DMS53 treated with DMSO at 0.1 percent for 48 hours (cell line): ENCODE data around the gene HSPD1.
"Not testable (repeated sequence)": the region's sequence is repeated elsewhere in the genome, so short reads cannot be mapped to it uniquely, and the experiment has no call there.

Experiments
- DNase-seq: peaks from one replicate; lab custom pipeline; 2025; ENCODE audit not compliant: unreplicated experiment; lab: John Stamatoyannopoulos, UW

HSPD1 gene

DNA sequence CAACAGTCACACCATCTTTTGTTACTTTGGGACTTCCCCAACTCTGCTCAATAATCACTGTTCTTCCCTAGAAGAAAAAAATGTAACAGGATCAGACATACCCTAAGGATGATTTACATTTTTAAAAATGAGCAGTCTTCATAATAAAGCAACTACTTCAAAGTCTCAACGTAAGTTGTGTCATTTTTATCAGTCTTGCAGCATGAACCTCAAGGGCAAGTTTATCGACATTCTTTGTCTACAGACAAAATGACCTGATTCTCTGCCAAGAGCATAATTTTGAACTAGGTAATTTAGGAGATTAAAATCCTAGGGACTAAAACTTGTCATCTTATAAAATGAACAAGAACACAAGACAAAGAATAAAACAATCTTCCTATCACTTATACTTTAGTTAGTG lies 2.3 kb downstream of the HSPD1 start:
- no peak for DNase-seq

DNA sequence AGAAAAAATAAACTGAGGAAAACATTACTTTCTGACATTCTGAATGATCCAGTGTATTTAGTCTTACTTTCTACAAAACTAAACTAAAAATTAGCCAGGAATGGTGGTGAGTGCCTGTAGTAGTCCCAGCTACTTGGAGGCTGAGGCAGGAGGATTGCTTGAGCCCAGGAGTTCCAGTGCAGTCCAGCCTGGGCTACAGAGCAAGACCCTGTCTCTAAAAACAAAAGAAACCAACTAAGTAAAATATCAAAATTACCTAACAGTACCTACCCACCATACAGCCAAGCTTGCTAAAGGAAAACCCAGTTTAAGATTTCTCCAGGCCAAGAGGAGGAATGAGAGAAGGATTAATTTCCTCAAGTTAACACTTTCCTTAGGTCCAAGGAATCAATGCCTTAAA lies 2.9 kb downstream of the HSPD1 start:
- no peak for DNase-seq

DNA sequence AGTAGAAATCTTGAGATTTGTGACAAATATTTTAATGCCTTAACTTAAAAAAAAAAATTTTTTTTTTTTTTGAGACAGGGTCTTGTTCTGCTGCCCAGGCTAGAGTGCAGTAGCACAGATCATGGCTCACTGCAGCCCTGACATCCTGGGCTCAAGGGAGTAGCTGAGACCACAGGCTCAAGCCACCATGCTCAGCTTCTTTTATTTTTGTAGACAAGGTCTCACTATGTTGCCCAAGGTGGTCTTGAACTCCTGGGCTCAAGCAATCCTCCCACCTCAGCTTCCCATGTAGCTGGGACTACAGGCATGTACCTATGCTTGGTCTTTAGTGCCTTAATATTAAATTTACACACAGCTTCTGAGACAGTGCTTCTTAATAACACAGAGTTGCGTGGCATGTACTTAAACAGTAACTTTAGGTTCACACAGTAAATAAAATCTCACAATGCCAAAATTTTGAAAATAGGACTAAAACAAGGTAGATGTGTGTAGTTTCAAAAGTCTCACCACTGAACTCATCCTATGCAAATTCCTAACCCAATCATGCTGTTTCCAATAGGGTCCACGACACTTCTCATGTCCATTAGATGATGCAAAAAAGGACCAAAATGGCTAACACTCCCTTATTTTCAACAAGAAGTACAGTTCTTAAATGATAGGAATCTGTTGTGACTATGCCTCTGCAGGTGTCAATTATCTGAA lies 4.1 kb downstream of the HSPD1 start:
- no peak for DNase-seq

DNA sequence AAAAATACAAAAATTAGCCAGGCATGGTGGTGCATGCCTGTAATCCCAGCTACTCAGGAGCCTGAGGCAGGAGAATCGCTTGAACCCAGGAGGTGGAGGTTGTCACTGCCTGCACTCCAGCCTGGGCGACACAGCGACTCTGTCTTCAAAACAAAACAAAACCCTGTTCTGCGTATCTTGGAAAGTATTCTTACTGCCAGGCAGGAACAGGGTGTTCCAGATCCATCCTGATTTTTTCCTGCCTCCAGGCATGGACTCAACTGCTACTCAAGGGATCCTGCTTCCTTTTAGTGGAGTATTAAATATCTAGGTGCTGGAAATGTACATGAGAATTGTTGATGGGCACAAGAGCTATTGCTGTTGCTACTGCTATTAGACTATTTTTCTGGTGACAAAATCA lies 12.3 kb downstream of the HSPD1 start:
- DNase-seq = no peak

- no peak for DNase-seq
These were observed 13.5 kb downstream of the HSPD1 start for GRCh38 chr2:197486175-197486574.

DNA sequence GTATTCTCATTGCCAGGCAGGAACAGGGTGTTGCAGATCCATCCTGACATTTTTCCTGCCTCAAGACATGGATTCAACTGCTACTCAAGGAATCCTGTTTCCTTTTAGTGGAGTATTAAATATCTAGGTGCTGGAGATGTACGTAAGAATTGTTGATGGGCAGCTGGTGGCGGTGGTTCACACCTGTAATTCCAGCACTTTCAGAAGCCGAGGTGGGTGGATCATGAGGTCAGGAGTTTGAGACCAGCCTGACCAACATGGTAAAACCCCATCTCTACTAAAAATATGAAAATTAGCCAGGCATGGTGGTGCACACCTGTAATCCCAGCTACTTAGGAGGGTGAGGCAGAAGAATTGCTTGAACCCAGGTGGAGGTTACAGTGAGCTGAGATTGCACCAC lies 15.4 kb downstream of the HSPD1 start:
- not testable (repeated sequence) for DNase-seq

DNA sequence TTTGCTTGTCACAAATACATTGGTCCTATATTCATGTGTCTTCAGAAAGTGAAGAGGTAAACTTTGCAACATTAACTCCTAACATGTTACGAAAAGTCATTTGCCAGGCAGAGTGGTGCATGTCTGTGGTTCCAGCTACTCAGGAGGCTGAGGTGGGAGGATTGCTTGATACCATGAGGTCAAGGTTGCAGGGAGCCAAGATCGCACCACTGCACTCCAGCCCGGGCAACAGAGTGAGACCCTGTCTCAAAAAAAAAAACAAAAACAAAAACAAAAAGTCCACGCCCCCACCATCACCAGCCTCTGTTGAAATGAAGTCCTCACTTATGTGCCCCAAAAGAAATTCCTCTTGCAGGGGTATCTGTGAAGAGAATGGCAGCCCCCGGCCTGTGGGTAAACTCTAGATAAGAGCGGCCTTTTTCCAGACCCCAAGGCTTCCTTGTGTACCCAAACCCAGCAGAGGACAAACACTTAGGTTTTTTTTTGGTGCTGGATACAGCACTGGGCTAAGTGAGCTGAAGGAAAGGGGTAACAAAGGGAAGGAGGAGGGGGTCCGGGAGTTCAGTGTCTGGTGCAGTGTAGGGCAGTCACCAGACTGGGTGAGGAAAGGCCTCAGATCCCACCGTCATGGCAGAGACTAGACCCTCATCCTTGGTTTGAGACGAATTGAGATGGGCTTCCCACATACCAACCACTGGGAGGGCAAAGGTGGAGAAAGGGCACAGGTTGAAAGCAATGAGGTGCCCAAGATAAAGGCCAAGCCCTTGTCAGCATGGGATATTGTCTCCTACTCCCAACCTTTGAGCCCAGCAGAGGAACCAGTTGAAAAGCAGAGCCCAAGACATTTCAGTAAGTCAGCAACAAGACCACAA lies 19.2 kb downstream of the HSPD1 start:
- no peak for DNase-seq

- no peak for DNase-seq
These were observed 21.8 kb downstream of the HSPD1 start for GRCh38 chr2:197477797-197478196.

DNA sequence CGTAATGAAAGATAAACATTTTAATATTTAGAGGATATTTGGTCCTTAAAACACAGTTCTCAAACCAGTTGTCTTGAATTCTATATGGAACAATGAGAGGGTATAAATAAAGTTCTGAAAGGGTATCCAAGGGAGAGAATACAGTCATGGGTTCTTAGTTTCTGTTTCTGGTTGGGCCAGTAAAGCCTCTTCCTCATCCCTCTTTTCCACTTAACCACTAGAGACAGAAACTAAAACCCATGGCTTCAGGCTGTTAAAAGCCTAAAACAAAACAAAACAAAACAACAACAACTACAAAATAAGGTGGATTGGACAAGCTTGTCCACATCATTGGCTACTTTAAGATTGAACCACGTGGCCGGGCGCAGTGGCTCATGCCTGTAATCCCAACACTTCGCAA lies 27.5 kb downstream of the HSPD1 start:
- no peak for DNase-seq

DNA sequence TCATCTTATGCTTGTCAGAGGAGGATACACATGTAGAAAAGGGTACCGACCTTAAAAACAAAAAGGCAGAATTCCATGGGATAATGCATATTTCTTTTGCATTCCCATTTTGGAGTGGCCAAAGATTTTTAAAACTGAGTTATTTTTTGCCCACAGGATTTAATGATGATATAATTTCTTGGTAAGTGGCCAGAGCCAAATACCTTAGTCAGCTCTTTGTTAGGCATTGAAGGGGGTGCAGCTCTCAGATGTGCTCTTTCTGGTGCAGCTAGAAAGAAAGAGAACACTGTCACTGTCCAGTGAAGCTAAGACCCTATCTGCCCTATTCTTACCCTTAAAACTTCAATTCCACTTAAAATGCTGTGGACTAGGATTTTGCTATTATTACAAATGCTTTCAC lies 35.5 kb downstream of the HSPD1 start:
- DNase-seq = no peak

DNA sequence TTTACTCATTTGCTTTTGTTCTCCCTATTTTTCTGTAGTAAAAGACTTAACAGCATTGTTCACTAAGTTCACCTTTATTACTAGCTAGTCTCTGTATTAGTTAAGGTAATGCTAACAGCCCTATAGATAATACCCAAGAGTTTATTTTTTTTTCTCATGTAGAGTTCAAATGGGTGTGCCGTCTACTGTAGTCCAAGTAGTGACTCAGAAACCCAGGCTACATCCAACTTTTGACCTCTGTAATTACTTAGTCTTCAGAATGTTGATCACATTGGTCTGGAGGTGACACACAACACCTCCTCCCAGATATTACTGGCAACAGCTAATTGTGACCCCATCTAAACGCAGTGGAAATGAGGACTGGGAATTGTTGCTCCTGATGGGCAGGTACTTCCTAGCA lies 38.6 kb downstream of the HSPD1 start:
- DNase-seq = no peak

DNA sequence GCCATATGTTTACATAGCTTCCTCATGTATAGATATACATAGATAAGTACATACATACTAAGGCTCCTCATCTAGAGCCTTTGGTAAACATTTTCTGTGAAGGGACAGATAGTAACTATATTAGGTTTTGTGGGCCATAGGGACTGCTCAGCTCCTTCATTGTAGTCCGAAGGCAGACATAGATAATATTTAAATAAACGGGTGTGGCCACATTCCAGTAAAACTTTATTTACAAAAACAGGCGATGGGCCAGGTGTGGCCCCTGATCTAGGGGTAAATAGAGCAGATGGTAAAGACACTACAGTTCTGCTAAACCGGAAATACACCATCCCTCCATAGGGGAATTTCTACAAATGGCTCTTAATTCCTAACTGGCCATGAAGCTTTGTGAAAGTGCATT lies 39.0 kb downstream of the HSPD1 start:
- no peak for DNase-seq

GRCh38 chr2:197455428-197455827 lies 44.2 kb downstream of the HSPD1 start:
- no peak for DNase-seq

DNA sequence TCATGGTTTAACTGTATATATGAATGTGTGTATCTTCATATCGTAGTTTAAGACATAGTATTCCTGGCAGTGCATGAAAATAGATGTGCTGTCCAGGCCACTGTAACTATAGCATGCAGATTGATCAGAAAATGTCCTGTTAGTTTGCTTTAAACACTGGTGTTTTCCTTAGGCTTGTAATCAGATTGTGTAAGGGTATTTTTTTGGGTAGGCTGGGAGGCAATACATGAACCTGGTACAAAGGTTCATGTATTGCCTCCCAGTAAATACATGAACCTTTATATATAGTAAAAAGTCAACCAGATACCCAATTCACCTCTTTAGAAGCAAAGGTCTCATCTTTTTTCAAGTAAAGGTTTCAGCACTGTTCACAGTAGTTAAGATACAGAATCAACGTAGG lies 44.7 kb downstream of the HSPD1 start:
- DNase-seq = no peak

DNA sequence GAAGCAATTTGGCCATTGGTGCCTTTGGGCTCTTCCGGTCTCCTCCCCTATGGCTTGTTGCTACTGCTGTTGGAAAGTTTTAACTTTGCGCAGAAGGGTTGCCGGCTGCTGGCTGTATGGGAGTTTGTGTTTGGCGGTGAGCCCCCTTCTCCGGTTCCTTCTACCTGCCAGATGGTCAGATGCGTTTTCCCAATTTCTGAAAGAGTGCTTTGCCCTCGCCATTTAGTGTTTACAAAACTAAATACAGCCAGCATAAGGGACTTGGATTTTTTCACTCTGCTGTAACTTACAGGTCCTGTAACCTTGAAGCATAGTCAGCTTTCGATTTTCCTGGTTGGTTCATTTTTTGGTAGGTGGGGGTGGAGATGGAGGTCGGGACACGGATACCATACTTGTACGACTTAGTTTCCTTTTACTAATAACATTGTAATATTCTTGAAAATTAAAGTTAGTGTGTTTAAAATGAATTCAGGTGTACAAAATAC lies 45.7 kb downstream of the HSPD1 start:
- DNase-seq = no peak

DNA sequence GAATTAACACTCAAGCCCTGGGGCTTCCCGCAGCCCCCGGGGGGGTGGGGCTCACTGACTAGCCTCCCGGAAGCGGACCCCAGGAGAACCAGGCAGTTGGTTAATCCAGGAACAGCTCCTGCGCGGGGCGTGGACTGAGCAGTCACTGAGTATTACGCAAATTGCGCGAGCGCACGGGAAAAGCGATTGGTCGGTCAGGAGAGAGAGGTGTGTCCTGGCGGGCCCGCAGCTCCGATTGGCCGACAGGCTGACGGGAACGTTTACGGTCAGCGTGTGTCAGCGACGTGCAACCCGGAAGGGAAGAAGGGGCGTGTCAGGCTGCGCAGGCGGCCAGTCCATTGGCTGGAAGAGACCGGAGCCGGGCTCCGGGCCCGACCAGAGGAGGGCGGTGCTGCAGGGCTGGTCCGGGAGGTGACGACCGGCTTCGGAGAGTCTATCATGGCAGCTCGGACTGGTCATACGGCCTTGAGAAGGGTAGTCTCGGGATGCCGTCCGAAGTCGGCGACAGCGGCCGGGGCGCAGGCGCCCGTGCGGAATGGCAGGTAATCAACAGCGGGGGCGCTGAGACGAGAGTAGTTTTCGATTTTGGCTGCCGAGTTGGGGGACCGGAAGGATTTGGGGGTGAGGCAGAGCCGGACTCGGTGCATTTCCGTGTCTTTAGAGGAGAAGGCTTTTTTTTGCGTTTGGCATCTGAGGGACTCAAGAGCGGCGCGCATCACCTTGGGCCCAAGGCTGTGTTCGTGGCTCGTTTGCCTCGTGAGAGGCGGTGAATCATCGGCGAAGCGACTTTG lies 46.3 kb downstream of the HSPD1 start, which contains the start of gene COQ10B:
Gene COQ10B, plus strand, starts transcription at position 430 of the 791 bp plus-strand sequence. Its CDS starts 9 bp downstream, at position 439.
- peak; percentile 99 for DNase-seq

DNA sequence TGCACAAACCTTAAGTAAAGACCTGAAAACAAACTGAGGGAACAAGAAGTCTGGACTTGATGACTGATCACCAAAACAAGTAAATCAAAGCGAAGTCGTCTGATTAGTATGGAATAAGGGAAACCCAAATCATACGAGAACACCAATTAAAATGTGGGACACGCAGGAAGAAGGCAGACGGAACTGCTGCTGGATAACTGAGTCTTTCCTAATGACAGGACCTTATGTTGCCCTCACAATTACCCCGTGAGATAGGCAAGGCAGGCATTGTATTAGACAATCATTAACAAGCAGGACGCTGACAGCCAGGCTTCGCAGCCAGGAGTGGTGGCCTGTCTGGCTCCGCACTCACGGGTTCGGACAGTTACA lies 46.9 kb downstream of the HSPD1 start:
- DNase-seq = peak; percentile 98

DNA sequence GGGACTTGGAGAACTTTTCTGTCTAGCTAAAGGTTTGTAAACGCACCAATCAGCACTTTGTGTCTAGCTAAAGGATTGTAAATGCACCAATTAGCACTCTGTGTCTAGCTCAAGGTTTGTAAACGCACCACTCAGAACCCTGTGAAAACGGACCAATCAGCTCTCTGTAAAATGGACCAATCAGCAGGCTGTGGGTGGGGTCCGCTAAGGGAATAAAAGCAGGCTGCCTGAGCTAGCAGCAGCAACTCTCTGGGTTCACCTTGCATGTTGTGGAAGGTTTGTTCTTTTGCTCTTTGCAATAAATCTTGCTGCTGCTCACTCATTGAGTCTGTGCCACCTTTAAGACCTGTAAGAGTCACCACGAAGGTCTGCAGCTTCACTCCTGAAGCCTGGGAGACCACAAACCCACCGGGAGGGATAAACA lies 48.7 kb downstream of the HSPD1 start:
- not testable (repeated sequence) for DNase-seq

DNA sequence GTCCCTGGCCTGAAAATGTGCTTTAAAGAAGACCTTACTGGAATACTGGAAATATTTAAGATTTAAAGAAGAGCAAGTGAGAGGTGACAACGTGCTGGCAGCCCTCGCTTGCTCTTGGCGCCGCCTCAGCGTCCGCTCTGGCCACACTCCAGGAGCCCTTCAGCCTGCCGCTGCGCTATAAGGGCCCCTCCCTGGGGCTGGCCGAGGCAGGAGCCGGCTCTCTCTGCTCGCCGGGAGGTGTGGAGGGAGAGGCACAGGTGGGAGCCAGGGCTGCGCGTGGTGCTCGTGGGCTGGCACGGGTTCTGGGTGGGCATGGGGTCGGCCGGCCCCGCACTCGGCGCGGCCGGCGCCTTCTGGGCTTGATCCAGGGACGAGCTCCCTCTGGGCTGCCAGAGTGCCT lies 49.2 kb downstream of the HSPD1 start:
- DNase-seq = no peak

GRCh38 chr2:197446844-197447243 lies 52.8 kb downstream of the HSPD1 start:
- no peak for DNase-seq

DNA sequence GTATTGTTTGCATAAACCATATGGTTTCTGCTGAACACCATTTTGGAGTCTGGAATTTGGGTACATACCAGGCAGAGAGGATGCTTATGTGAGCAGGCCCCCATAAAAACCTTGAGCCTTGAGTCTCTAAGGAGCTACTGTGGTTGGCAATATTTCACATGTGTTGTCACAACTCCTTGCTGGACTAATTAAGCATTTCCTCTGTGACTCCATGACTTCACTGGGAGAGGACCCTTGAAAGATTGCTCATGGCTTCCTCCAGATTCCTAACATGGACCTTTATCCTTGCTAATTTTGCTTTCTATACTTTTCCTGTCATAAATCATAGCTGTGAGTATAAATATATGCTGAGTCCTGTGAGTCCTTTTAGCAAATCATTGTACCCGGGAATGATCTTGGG lies 53.9 kb downstream of the HSPD1 start:
- no peak for DNase-seq
